Fibroblast of mammary gland (primary cell): Measurements from ENCODE around the gene MCM8.
A peak's percentile ranks its signal among the peaks of the same experiment; 100 is the strongest.

Experiments
- DNase-seq: peaks from one replicate; pipeline ENCODE4 v3.0.0-alpha.2; 2010; ENCODE audit warnings: low read depth
- H3K4me3 ChIP-seq: 2 replicates; pipeline ENCODE4 v1.5.1; 2011; ENCODE audit warnings: low read depth, mild to moderate bottlenecking, low read length, moderate library complexity; ENCODE audit not compliant: control insufficient read depth
- TF ChIP-seq, protein P1 (sequence below): conservative IDR thresholded peaks from 2 replicates; pipeline ENCODE4 v1.5.1; 2011; ENCODE audit warnings: low read depth, low read length, inconsistent platforms; ENCODE audit not compliant: control insufficient read depth, insufficient read depth

Gene MCM8

DNA sequence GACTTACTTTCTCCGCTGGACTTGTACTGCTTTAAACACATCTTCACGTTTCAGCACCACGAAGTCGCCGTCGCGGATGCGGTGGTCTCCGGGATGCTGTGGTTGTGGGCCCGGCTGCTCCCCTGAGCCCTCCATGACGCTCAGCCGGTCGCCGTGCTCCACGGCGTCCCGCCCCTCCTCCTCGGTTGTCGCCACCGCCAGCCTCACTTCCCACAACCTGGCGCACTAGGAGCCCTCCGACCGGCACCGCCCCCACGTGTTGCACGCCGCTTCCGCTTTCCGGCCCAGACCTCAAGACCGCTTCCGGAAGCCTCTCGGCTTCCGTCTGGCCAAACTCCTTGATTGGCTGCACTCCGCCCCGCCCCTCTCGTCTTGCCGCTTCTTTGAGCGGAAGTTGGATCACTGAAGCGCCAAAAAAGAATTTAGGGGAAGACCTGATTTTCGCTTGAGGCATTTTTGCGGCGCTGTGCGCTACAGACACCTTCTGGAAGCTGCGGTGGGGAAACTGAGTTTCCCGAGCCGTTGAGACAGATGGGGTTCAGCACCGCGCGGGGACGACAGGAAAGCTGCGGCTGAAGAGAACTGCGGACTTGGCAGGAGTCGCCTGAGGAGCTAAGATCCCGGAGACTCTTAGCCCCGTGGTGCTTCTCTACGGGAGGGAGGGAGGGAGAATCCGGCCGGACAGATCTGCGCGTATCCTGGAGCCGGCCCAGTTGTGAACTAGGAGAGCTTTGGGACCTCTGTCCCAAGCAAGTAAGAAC is at the start of gene MCM8, which contains the start of gene TRMT6:
TSS of gene MCM8 (plus strand) at position 382 of the 761 bp plus-strand sequence. CDS start 1,364 bp downstream, outside the sequence.
TSS of gene TRMT6 (minus strand) at position 263 of the 761 bp plus-strand sequence. CDS start at position 135, 128 bp downstream.
- TF ChIP-seq, protein P1, sequence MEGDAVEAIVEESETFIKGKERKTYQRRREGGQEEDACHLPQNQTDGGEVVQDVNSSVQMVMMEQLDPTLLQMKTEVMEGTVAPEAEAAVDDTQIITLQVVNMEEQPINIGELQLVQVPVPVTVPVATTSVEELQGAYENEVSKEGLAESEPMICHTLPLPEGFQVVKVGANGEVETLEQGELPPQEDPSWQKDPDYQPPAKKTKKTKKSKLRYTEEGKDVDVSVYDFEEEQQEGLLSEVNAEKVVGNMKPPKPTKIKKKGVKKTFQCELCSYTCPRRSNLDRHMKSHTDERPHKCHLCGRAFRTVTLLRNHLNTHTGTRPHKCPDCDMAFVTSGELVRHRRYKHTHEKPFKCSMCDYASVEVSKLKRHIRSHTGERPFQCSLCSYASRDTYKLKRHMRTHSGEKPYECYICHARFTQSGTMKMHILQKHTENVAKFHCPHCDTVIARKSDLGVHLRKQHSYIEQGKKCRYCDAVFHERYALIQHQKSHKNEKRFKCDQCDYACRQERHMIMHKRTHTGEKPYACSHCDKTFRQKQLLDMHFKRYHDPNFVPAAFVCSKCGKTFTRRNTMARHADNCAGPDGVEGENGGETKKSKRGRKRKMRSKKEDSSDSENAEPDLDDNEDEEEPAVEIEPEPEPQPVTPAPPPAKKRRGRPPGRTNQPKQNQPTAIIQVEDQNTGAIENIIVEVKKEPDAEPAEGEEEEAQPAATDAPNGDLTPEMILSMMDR: no peak
- H3K4me3 ChIP-seq: peak within 1 kb of the TSS; percentile 96
- peak; percentile 94 for DNase-seq

DNA sequence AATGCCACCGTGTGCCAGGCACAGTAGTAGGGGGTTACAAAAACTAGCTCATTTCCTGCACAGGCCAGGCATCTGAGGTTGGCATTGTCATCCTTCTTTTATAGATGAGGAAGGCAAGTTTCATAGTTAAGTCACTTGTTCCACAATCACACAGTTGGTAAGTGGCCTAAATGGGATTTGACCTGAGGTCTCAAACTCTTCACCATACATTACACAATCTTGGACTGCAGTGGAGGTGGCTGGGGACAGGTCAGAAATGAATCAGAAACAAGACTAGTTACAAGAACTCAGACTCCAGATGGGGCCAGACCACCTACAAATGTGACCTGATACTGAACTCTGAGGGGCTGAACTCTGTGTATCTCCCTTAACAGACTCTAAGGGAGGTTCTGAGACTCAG is 49.5 kb upstream of the MCM8 start:
- no peak for DNase-seq
- TF ChIP-seq, protein P1: no peak
- no peak overlapping the region for H3K4me3 ChIP-seq

DNA sequence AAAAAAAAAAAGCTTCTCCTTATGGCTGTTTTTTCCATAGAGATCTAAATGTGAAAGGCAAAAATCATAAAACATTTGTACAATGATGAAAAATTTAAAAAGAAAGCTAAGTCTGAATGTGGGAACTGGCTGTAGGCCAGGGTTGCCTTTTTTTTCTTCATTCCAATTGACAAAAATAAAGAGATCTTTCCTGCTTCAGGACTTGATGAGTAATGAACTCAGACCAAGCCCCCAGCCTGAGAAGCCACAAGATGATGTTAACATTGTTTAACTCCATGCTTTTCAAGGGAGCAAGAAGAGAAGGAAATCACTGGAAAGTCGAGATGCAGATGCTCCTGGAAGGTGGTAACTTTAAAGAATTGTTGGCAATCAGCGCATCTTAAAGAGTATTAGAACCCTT is 41.5 kb upstream of the MCM8 start:
- no peak overlapping the region for H3K4me3 ChIP-seq
- TF ChIP-seq, protein P1: no peak
- DNase-seq: no peak

DNA sequence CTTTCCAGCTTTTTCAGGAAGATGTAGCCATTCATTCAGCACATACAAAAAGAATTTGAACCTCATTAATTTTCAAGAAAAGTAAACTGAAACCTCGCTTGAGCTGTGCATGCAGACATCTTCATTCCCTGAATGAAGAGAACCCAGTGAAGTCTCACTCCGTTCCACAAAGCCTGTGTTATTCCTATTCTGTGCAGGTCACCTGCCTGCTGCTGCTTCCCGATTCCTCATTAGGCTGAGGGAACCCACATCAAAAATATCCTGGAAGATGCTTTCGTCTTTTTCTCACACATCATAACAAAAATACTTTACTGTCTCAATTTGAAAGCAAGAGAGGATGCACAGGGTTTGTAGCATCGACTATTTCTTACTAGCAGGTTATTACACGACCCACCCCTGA is 40.3 kb upstream of the MCM8 start:
- DNase-seq: no peak
- TF ChIP-seq, protein P1: no peak
- no peak overlapping the region for H3K4me3 ChIP-seq

DNA sequence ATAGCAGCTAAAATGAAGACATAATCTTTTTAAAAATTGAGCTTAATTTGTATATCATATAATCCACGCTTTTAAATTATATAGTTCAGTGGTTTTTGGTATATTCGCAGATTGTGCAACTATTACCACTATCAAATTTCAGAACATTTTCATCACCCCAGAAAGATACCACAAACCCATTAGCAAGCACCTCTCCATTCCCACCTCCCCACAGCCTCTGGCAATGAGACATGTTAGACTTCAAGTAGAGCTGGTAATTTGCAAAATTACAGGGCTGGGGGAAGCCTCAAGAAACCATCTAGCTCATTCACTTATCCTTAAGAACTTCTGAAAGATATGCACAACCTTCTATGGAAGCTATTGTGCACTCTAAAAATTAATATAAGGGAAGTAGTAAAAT is 37.3 kb upstream of the MCM8 start:
- TF ChIP-seq, protein P1: no peak
- H3K4me3 ChIP-seq: no peak overlapping the region
- no peak for DNase-seq

DNA sequence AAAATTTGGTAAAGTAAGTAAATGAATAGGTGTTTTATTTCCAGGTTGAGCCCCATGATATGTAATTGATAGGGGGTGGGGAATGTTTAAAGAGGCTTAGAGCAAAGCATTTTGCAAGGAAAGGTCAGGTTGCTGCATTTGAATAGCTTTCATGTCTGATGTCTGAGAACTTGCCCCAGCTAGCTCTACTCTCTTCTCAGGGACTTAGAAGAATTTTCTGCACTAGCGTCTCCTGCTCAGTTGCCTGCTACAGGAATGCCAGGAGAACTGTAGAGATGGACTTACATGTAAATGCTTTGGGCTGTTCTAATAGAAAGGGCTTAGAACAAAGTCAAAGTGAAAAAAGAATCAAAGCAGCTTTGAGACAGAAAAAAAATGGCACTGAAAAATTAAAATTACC is 35.6 kb upstream of the MCM8 start:
- no peak overlapping the region for H3K4me3 ChIP-seq
- TF ChIP-seq, protein P1: no peak
- DNase-seq: no peak
